Measurements from ENCODE around the gene ORM1. TPM values are rescaled to one million over a fixed set of nuclear protein-coding genes. Genes with fewer than 3 reads are reported as not detected.
"Not testable (repeated sequence)": the region's sequence is repeated elsewhere in the genome, so short reads cannot be mapped to it uniquely, and the experiment has no call there.

ORM1 gene
- not detected in 2 replicates for total RNA-seq (2022)
- not detected for Bru-seq, nascent RNA
- not detected for BruChase-seq, experiment 1, labeled RNA remaining after a 6-hour chase
- not detected for BruChase-seq, experiment 2, labeled RNA remaining after a 2-hour chase
- long read RNA-seq = 0 reads

GRCh38 chr9:114322831-114323531 lies at the start of gene ORM1:
Gene ORM1 (plus strand): TSS chr9:114323098. CDS start chr9:114323134, 36 bp downstream.
- H3K27me3 Mint-ChIP-seq (ENCODE audit: insufficient read depth, unreplicated experiment); CTCF ChIA-PET; H3K4me1 Mint-ChIP-seq (ENCODE audit: insufficient read depth, unreplicated experiment); DNase-seq (ENCODE audit: unreplicated experiment); POLR2A ChIA-PET; H3K4me3 Mint-ChIP-seq (ENCODE audit: unreplicated experiment); H3K9me3 Mint-ChIP-seq (ENCODE audit: unreplicated experiment); H3K36me3 Mint-ChIP-seq (ENCODE audit: insufficient read depth, unreplicated experiment); BruUV-seq (replicated peaks); H3K27ac Mint-ChIP-seq (ENCODE audit: low read depth, unreplicated experiment); intact Hi-C loops (cut with micrococcal nuclease): not testable (repeated sequence)

GRCh38 chr9:114273461-114273881 lies 49.4 kb upstream of the ORM1 start:
- intact Hi-C loops (cut with micrococcal nuclease) = no loop called here
- no peak for TF ChIP-seq CTCF (IDR thresholded peaks at IDR 0.05; ENCODE audit: unreplicated experiment)
- no TSS peak for BruUV-seq (replicated peaks)
- ChIA-PET CTCF (interaction anchor here (0.6 to 1.0 kb wide), 2 partner anchors 191 to 652 kb away, joined by 3 to 4 read pairs; no protein-coding TSS in a partner anchor), POLR2A (interaction anchor here (0.6 kb wide), 1 partner anchor 37 kb away, joined by 3 read pairs; no protein-coding TSS in a partner anchor)
- peaks cover 21% of the 10 kb centered on the region for H3K4me1 Mint-ChIP-seq (ENCODE audit: insufficient read depth, unreplicated experiment)
- H3K36me3 Mint-ChIP-seq (ENCODE audit: insufficient read depth, unreplicated experiment) = peaks cover 6% of the 10 kb centered on the region
- H3K4me3 Mint-ChIP-seq (ENCODE audit: unreplicated experiment) = no peak overlapping the region
- no peak for DNase-seq (ENCODE audit: unreplicated experiment)
- no peak overlapping the region for H3K27ac Mint-ChIP-seq (ENCODE audit: low read depth, unreplicated experiment)
- no peaks in the 10 kb centered on the region for H3K9me3 Mint-ChIP-seq (ENCODE audit: unreplicated experiment)
- H3K27me3 Mint-ChIP-seq (ENCODE audit: insufficient read depth, unreplicated experiment) = no peaks in the 10 kb centered on the region

GRCh38 chr9:114274217-114274616 lies 48.7 kb upstream of the ORM1 start:
- Mint-ChIP-seq H3K27ac (ENCODE audit: low read depth, unreplicated experiment) (no peak overlapping the region), H3K4me3 (ENCODE audit: unreplicated experiment) (no peak overlapping the region), H3K36me3 (ENCODE audit: insufficient read depth, unreplicated experiment) (no peaks in the 10 kb centered on the region), H3K4me1 (ENCODE audit: insufficient read depth, unreplicated experiment) (peaks cover 29% of the 10 kb centered on the region), H3K27me3 (ENCODE audit: insufficient read depth, unreplicated experiment) (no peaks in the 10 kb centered on the region), H3K9me3 (ENCODE audit: unreplicated experiment) (no peaks in the 10 kb centered on the region)
- CTCF ChIA-PET = interaction anchor here (0.7 to 1.5 kb wide), 3 partner anchors 17 to 999 kb away, joined by 4 to 6 read pairs (median 5); no protein-coding TSS in a partner anchor
- POLR2A ChIA-PET = no interaction called here
- BruUV-seq (replicated peaks) = no TSS peak
- intact Hi-C loops (cut with micrococcal nuclease) = no loop called here
- no peak for TF ChIP-seq CTCF (IDR thresholded peaks at IDR 0.05; ENCODE audit: unreplicated experiment)
- DNase-seq (ENCODE audit: unreplicated experiment) = no peak

- intact Hi-C loops (cut with micrococcal nuclease) = no loop called here
- DNase-seq (ENCODE audit: unreplicated experiment) = peak; percentile 27
- Mint-ChIP-seq H3K4me3 (ENCODE audit: unreplicated experiment) (no peak overlapping the region), H3K4me1 (ENCODE audit: insufficient read depth, unreplicated experiment) (peaks cover 33% of the 10 kb centered on the region), H3K27ac (ENCODE audit: low read depth, unreplicated experiment) (no peak overlapping the region), H3K36me3 (ENCODE audit: insufficient read depth, unreplicated experiment) (no peaks in the 10 kb centered on the region), H3K27me3 (ENCODE audit: insufficient read depth, unreplicated experiment) (no peaks in the 10 kb centered on the region), H3K9me3 (ENCODE audit: unreplicated experiment) (no peaks in the 10 kb centered on the region)
- no peak for TF ChIP-seq CTCF (IDR thresholded peaks at IDR 0.05; ENCODE audit: unreplicated experiment)
- ChIA-PET POLR2A (no interaction called here), CTCF (interaction anchor here (0.6 to 1.5 kb wide), 2 partner anchors 16 to 1345 kb away, joined by 3 to 5 read pairs; no protein-coding TSS in a partner anchor)
- BruUV-seq (replicated peaks) = no TSS peak
Observed at GRCh38 chr9:114275246-114276004, 47.5 kb upstream of the ORM1 start.
